ENCODE measurements around the gene THUMPD2.

DNA sequence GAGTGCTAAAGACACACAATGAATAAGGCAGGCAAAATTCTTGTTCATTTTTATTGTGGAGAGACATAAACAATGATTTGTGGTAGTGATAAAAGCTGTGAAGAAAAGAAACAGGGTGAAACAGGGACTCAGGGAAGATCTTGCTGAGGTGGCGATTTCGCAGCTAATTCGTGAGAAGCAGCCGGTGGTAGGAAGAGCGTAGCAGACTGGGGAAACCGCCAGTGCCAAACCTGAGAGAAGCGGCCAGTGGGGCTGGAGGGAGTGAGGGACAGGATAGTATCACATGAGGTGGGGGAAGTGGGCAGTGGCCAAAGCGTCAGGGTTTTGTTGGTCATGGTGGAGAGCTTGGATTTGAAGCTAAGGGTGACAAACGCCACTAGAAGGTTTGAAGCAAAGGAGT, 71.1 kb downstream of the THUMPD2 start:
- TF ChIP-seq, protein P1, sequence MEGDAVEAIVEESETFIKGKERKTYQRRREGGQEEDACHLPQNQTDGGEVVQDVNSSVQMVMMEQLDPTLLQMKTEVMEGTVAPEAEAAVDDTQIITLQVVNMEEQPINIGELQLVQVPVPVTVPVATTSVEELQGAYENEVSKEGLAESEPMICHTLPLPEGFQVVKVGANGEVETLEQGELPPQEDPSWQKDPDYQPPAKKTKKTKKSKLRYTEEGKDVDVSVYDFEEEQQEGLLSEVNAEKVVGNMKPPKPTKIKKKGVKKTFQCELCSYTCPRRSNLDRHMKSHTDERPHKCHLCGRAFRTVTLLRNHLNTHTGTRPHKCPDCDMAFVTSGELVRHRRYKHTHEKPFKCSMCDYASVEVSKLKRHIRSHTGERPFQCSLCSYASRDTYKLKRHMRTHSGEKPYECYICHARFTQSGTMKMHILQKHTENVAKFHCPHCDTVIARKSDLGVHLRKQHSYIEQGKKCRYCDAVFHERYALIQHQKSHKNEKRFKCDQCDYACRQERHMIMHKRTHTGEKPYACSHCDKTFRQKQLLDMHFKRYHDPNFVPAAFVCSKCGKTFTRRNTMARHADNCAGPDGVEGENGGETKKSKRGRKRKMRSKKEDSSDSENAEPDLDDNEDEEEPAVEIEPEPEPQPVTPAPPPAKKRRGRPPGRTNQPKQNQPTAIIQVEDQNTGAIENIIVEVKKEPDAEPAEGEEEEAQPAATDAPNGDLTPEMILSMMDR (IDR thresholded peaks at IDR 0.05): no peak
- TF ChIP-seq POLR2AphosphoS5 (IDR thresholded peaks at IDR 0.05) (no peak), POLR2A (IDR thresholded peaks at IDR 0.05) (no peak), EP300 (IDR thresholded peaks at IDR 0.05) (no peak)

Measured in sigmoid colon (tissue), 4 donors.